K562 (cell line): ENCODE data around the gene ELP5. TPM values are rescaled to one million over a fixed set of nuclear protein-coding genes. Genes with fewer than 3 reads are reported as not detected.
A peak's percentile ranks its signal among the peaks of the same experiment; 100 is the strongest.

Experiments used
- AFF4 ChIP-seq: sonication (generic); formaldehyde crosslinking; IDR thresholded peaks from 2 replicates; pipeline ENCODE4 v1.8.0; 2023; ENCODE audit warnings: mild to moderate bottlenecking, missing genetic modification reagents
- ATF1 ChIP-seq, 2 experiments: fragments of 450-650 bp in 1 of 2; IDR thresholded peaks; 2 replicates each; pipeline ENCODE4 v1.6.1; 2016; ENCODE audit warnings: missing compliant biosample characterization in 1 of 2, missing genetic modification characterization in 1 of 2
- CGGBP1 ChIP-seq: fragments of 250-450 bp; sonication (Bioruptor Pico); IDR thresholded peaks from 2 replicates; pipeline ENCODE4 v1.9.0; 2021; ENCODE audit warnings: mild to moderate bottlenecking
- EP400 ChIP-seq: fragments of 450-650 bp; IDR thresholded peaks from 2 replicates; pipeline ENCODE4 v1.6.1; 2017; ENCODE audit warnings: antibody characterized with exemption, mild to moderate bottlenecking, moderate library complexity
- ID3 ChIP-seq, 2 experiments: fragments of 250-450 bp in 1 of 2; fragments of 450-650 bp in 1 of 2; sonication (Bioruptor Pico) in 1 of 2; IDR thresholded peaks; 2 replicates each; pipeline versions ENCODE4 v1.6.1 to v1.8.0; 2016 to 2021; ENCODE audit warnings: mild to moderate bottlenecking in 2 of 2, moderate library complexity in 2 of 2, missing compliant biosample characterization in 1 of 2, missing genetic modification characterization in 1 of 2
- MAZ ChIP-seq, 2 experiments: fragments of 450-650 bp in 1 of 2; sonication (generic) in 1 of 2; formaldehyde crosslinking; IDR thresholded peaks in 1 of 2; conservative IDR thresholded peaks in 1 of 2; 2 replicates each; pipeline versions ENCODE4 v1.4.0 to v1.5.0; 2020; ENCODE audit warnings: mild to moderate bottlenecking in 1 of 2, missing genetic modification reagents in 1 of 2
- MIER1 ChIP-seq: fragments of 450-650 bp; IDR thresholded peaks from 2 replicates; pipeline ENCODE4 v1.6.1; 2016; ENCODE audit warnings: antibody characterized with exemption, mild to moderate bottlenecking, low read depth
- MTA3 ChIP-seq: fragments of 450-650 bp; formaldehyde crosslinking; IDR thresholded peaks from 2 replicates; pipeline ENCODE4 v1.6.1; 2017; ENCODE audit warnings: mild to moderate bottlenecking, borderline replicate concordance
- NFIC ChIP-seq: fragments of 450-650 bp; IDR thresholded peaks from 2 replicates; pipeline ENCODE4 v1.6.1; 2017; ENCODE audit warnings: mild to moderate bottlenecking, inconsistent platforms
- PKNOX1 ChIP-seq: fragments of 450-650 bp; IDR thresholded peaks from 2 replicates; pipeline ENCODE4 v1.6.1; 2016
- SMARCB1 ChIP-seq: IDR thresholded peaks from 2 replicates; pipeline ENCODE4 v1.6.1; 2011; ENCODE audit warnings: improper control_type of control experiment, low read depth; ENCODE audit not compliant: insufficient read length
- SOX6 ChIP-seq: fragments of 450-650 bp; IDR thresholded peaks from 2 replicates; pipeline ENCODE4 v1.6.1; 2014; ENCODE audit warnings: mild to moderate bottlenecking
- THRB ChIP-seq: fragments of 450-650 bp; formaldehyde crosslinking; conservative IDR thresholded peaks from 2 replicates; pipeline ENCODE4 v1.4.0; 2022; ENCODE audit warnings: mild to moderate bottlenecking, missing genetic modification characterization
- VEZF1 ChIP-seq: fragments of 200-800 bp; sonication (Bioruptor generic); IDR thresholded peaks from 2 replicates; pipeline ENCODE4 v1.6.1; 2017; ENCODE audit warnings: missing genetic modification characterization, missing compliant biosample characterization
- ZKSCAN3 ChIP-seq: fragments of 250-450 bp; sonication (Bioruptor Pico); IDR thresholded peaks from 2 replicates; pipeline ENCODE4 v1.4.0; 2020
- ZNF165 ChIP-seq: fragments of 250-450 bp; sonication (Bioruptor Pico); IDR thresholded peaks from 2 replicates; pipeline ENCODE4 v1.4.0; 2020; ENCODE audit warnings: borderline replicate concordance
- ZNF212 ChIP-seq: fragments of 450-650 bp; formaldehyde crosslinking; IDR thresholded peaks from 2 replicates; pipeline ENCODE4 v1.4.0; 2020; ENCODE audit warnings: mild to moderate bottlenecking
- ZNF24 ChIP-seq: fragments of 450-650 bp; IDR thresholded peaks from 2 replicates; pipeline ENCODE4 v1.6.1; 2016
- ZNF445 ChIP-seq: fragments of 250-450 bp; sonication (Bioruptor Pico); IDR thresholded peaks from 2 replicates; pipeline ENCODE4 v1.4.0; 2020; ENCODE audit warnings: low read depth, mild to moderate bottlenecking, moderate library complexity
- polyA plus RNA-seq, 8 experiments: library from polyadenylated mRNA; depleted of rRNA in 4 of 8; stranded (reverse) in 5 of 8; unstranded in 3 of 8; fragments of >200 nt; fragmentation: Nextera tagmentation in 2 of 8; fragmentation: Illumina TruSeq in 1 of 8; extraction: Ambion mirVana in 2 of 8; extraction: Trizol in 1 of 8; gene quantifications; 2 replicates each; pipeline versions ENCODE4 v1.2.1 to v1.2.3, GENCODE V29; 2011 to 2014; ENCODE audit warnings: inconsistent platforms in 1 of 8, missing spikeins in 1 of 8
- total RNA-seq, 7 experiments: library from RNA; depleted of rRNA in 6 of 7; stranded (reverse); fragments of >200 nt in 6 of 7; fragmentation: Illumina TruSeq in 2 of 7; extraction: Trizol in 2 of 7; gene quantifications; 2 replicates each; pipeline versions ENCODE4 v1.2.1 to v1.2.3, GENCODE V29; 2011 to 2021; ENCODE audit warnings: low replicate concordance in 1 of 7

The ELP5 gene
- total and polyA plus RNA-seq, 9 of the 15 experiments (the other 6 are each of a cell fraction or from before 2014, with no cell fraction given): 25.7 to 77.9 (median 52.9) TPM

- TF ChIP-seq THRB (CRISPR knock-in tag): no peak
- TF ChIP-seq SMARCB1: no peak
- no peak for TF ChIP-seq AFF4 (CRISPR knock-in tag)
- TF ChIP-seq ZKSCAN3 (CRISPR knock-in tag): no peak
- TF ChIP-seq ID3 (CRISPR knock-in tag; IDR thresholded peaks at IDR 0.05): no peak
- TF ChIP-seq ID3 (tag; IDR thresholded peaks at IDR 0.05): no peak
- no peak for TF ChIP-seq ZNF165
- no peak for TF ChIP-seq SOX6
- peak; percentile 35; the same call in 1 of the 2 replicates for TF ChIP-seq PKNOX1
- no peak for TF ChIP-seq ATF1 (CRISPR knock-in tag; IDR thresholded peaks at IDR 0.05)
- no peak for TF ChIP-seq ATF1 (tag; IDR thresholded peaks at IDR 0.05)
- no peak for TF ChIP-seq MTA3
- no peak for TF ChIP-seq ZNF212
- TF ChIP-seq MIER1: no peak
- peak; percentile 15 to 34; a peak in 1 of 4 replicates for TF ChIP-seq MAZ (CRISPR knock-in tag; conservative IDR thresholded peaks at IDR 0.05 in 1 of 2, IDR thresholded peaks at IDR 0.05 in 1 of 2)
- TF ChIP-seq CGGBP1 (CRISPR knock-in tag): no peak
- TF ChIP-seq ZNF24: no peak
- TF ChIP-seq ZNF445 (CRISPR knock-in tag): no peak
- TF ChIP-seq NFIC: 0 out of 2 replicates have a peak, but pooled peaks have one; percentile 31
- no peak; the same call in 1 of the 2 replicates for TF ChIP-seq EP400
- TF ChIP-seq VEZF1: peak; percentile 94
Measured at GRCh38 chr17:7308625-7309433, 56.8 kb downstream of the ELP5 start (continued).
